Neural progenitor cell (in vitro differentiated cells): ENCODE results near the gene NR4A3. TPM values are rescaled to one million over a fixed set of nuclear protein-coding genes. Genes with fewer than 3 reads are reported as not detected.

Experiments
- DNase-seq: peaks from one replicate; pipeline ENCODE4 v3.0.0-alpha.2; 2016; ENCODE audit warnings: low spot score
- H2AFZ ChIP-seq: fragments of 200-600 bp; sonication (generic); replicated peaks from 2 replicates; pipeline ENCODE4 v1.6.1; 2016; ENCODE audit warnings: antibody characterized with exemption
- H3F3A ChIP-seq: fragments of 200-600 bp; sonication (generic); 2 replicates; pipeline ENCODE4 v1.6.1; 2016; ENCODE audit warnings: antibody characterized with exemption, low read depth
- H3K27ac ChIP-seq: fragments of 200-600 bp; sonication (generic); 2 replicates; pipeline ENCODE4 v1.5.1; 2016; ENCODE audit warnings: mild to moderate bottlenecking
- H3K27me3 ChIP-seq: fragments of 200-600 bp; sonication (generic); 2 replicates; pipeline ENCODE4 v1.6.1; 2016; ENCODE audit warnings: mild to moderate bottlenecking, moderate library complexity
- H3K36me3 ChIP-seq: fragments of 200-600 bp; sonication (generic); 2 replicates; pipeline ENCODE4 v1.5.1; 2016
- H3K4me1 ChIP-seq: fragments of 200-600 bp; sonication (generic); 2 replicates; pipeline ENCODE4 v1.6.1; 2016; ENCODE audit warnings: mixed run types
- H3K4me2 ChIP-seq: fragments of 200-600 bp; sonication (generic); 2 replicates; pipeline ENCODE4 v1.6.1; 2016
- H3K4me3 ChIP-seq: fragments of 200-600 bp; sonication (generic); 2 replicates; pipeline ENCODE4 v1.5.1; 2016
- H3K79me2 ChIP-seq: fragments of 200-600 bp; sonication (generic); 2 replicates; pipeline ENCODE4 v1.6.1; 2016; ENCODE audit warnings: low read depth
- H3K9ac ChIP-seq: fragments of 200-600 bp; sonication (generic); 2 replicates; pipeline ENCODE4 v1.6.1; 2016
- H3K9me3 ChIP-seq: fragments of 200-600 bp; sonication (generic); 2 replicates; pipeline ENCODE4 v1.5.1; 2016; ENCODE audit warnings: low read depth
- H4K20me1 ChIP-seq: fragments of 200-600 bp; sonication (generic); 2 replicates; pipeline ENCODE4 v1.6.1; 2016; ENCODE audit warnings: low read depth
- H3K27ac Mint-ChIP-seq: 3 replicates; pipeline ENCODE4 v1.8.0; 2021; ENCODE audit warnings: mixed read lengths
- H3K27me3 Mint-ChIP-seq: 2 replicates; pipeline ENCODE4 v1.8.0; 2022; ENCODE audit warnings: low read depth, mild to moderate bottlenecking, inconsistent platforms, moderate library complexity, mixed read lengths; ENCODE audit not compliant: insufficient read depth
- H3K36me3 Mint-ChIP-seq: 3 replicates; pipeline ENCODE4 v1.8.0; 2021; ENCODE audit warnings: mixed read lengths
- H3K4me1 Mint-ChIP-seq: 3 replicates; pipeline ENCODE4 v1.8.0; 2021; ENCODE audit warnings: mixed read lengths
- H3K4me3 Mint-ChIP-seq: 3 replicates; pipeline ENCODE4 v1.8.0; 2021; ENCODE audit warnings: mild to moderate bottlenecking, moderate library complexity, mixed read lengths
- H3K9me3 Mint-ChIP-seq: 3 replicates; pipeline ENCODE4 v1.8.0; 2020; ENCODE audit warnings: mixed read lengths
- CTCF ChIP-seq: fragments of 200-600 bp; sonication (generic); IDR thresholded peaks from 2 replicates; pipeline ENCODE4 v1.5.1; 2017; ENCODE audit warnings: antibody characterized with exemption, mild to moderate bottlenecking
- EZH2 ChIP-seq: fragments of 200-600 bp; sonication (generic); IDR thresholded peaks from 2 replicates; pipeline ENCODE4 v1.6.1; 2017; ENCODE audit warnings: antibody characterized with exemption, mild to moderate bottlenecking, moderate library complexity
- EZH2phosphoT487 ChIP-seq: fragments of 200-600 bp; sonication (generic); IDR thresholded peaks from 2 replicates; pipeline ENCODE4 v1.6.1; 2017; ENCODE audit warnings: antibody characterized with exemption
- total RNA-seq: library from RNA; depleted of rRNA; stranded (reverse); fragments of >200 nt; gene quantifications from 2 replicates; pipeline ENCODE4 v1.2.3, GENCODE V29; 2015; ENCODE audit warnings: low replicate concordance

NR4A3 gene
- total RNA-seq, 1 donor from 2014 or later: 0.26 TPM

- H4K20me1 ChIP-seq: no peaks in the 10 kb centered on the region
- Mint-ChIP-seq H3K9me3 (no peaks in the 10 kb centered on the region), H3K27me3 (no peaks in the 10 kb centered on the region), H3K36me3 (no peaks in the 10 kb centered on the region), H3K27ac (no peak overlapping the region), H3K4me3 (no peak overlapping the region), H3K4me1 (no peaks in the 10 kb centered on the region)
- no peak overlapping the region for H3K27ac ChIP-seq
- TF ChIP-seq EZH2: no peak
- no peak for TF ChIP-seq CTCF
- no peak for TF ChIP-seq EZH2phosphoT487
- H3K4me2 ChIP-seq: no peak overlapping the region
- H3K36me3 ChIP-seq: no peaks in the 10 kb centered on the region
- H3K9ac ChIP-seq: no peak overlapping the region
- H3K9me3 ChIP-seq: no peaks in the 10 kb centered on the region
- no peaks in the 10 kb centered on the region for H3K27me3 ChIP-seq
- DNase-seq: no peak
- H3K4me3 ChIP-seq: no peak overlapping the region
- no peaks in the 10 kb centered on the region for H3K79me2 ChIP-seq
- H3K4me1 ChIP-seq: peaks cover 6% of the 10 kb centered on the region
- no peaks in the 10 kb centered on the region for H3F3A ChIP-seq
- no peak overlapping the region for H2AFZ ChIP-seq
These were observed 54.5 kb downstream of the NR4A3 start for GRCh38 chr9:99876190-99876589.

- no peaks in the 10 kb centered on the region for H3K36me3 ChIP-seq
- no peak for DNase-seq
- H3K27me3 ChIP-seq: no peaks in the 10 kb centered on the region
- H2AFZ ChIP-seq: no peak overlapping the region
- no peak overlapping the region for H3K4me2 ChIP-seq
- H3F3A ChIP-seq: no peaks in the 10 kb centered on the region
- TF ChIP-seq EZH2phosphoT487 (no peak), EZH2 (no peak), CTCF (no peak)
- Mint-ChIP-seq H3K9me3 (no peaks in the 10 kb centered on the region), H3K4me3 (no peak overlapping the region), H3K27me3 (no peaks in the 10 kb centered on the region), H3K36me3 (no peaks in the 10 kb centered on the region), H3K4me1 (no peaks in the 10 kb centered on the region), H3K27ac (no peak overlapping the region)
- no peak overlapping the region for H3K4me3 ChIP-seq
- peaks cover 6% of the 10 kb centered on the region for H3K4me1 ChIP-seq
- no peaks in the 10 kb centered on the region for H4K20me1 ChIP-seq
- no peaks in the 10 kb centered on the region for H3K79me2 ChIP-seq
- H3K9ac ChIP-seq: no peak overlapping the region
- no peak overlapping the region for H3K27ac ChIP-seq
- no peaks in the 10 kb centered on the region for H3K9me3 ChIP-seq
These were observed 57.0 kb downstream of the NR4A3 start for GRCh38 chr9:99878651-99879050.

GRCh38 chr9:99881769-99882168 is 60.1 kb downstream of the NR4A3 start:
- Histone ChIP-seq H3F3A (no peaks in the 10 kb centered on the region), H3K9ac (no peak overlapping the region), H3K4me3 (no peak overlapping the region), H3K4me2 (no peak overlapping the region), H3K27me3 (no peaks in the 10 kb centered on the region), H3K4me1 (peaks cover 11% of the 10 kb centered on the region), H3K27ac (no peak overlapping the region), H2AFZ (no peak overlapping the region), H4K20me1 (no peaks in the 10 kb centered on the region), H3K9me3 (no peaks in the 10 kb centered on the region), H3K79me2 (no peaks in the 10 kb centered on the region), H3K36me3 (peaks cover 4% of the 10 kb centered on the region)
- DNase-seq: no peak
- Mint-ChIP-seq H3K4me3 (no peak overlapping the region), H3K4me1 (peaks cover 9% of the 10 kb centered on the region), H3K9me3 (no peaks in the 10 kb centered on the region), H3K27me3 (no peaks in the 10 kb centered on the region), H3K36me3 (no peaks in the 10 kb centered on the region), H3K27ac (no peak overlapping the region)
- TF ChIP-seq EZH2phosphoT487: no peak
- no peak for TF ChIP-seq EZH2
- TF ChIP-seq CTCF: no peak

- Mint-ChIP-seq H3K36me3 (no peaks in the 10 kb centered on the region), H3K27me3 (no peaks in the 10 kb centered on the region), H3K27ac (no peak overlapping the region), H3K4me1 (peaks cover 9% of the 10 kb centered on the region), H3K9me3 (no peaks in the 10 kb centered on the region), H3K4me3 (no peak overlapping the region)
- no peak overlapping the region for H3K9ac ChIP-seq
- H3K27me3 ChIP-seq: no peaks in the 10 kb centered on the region
- H3K36me3 ChIP-seq: peaks cover 5% of the 10 kb centered on the region
- H3K27ac ChIP-seq: no peak overlapping the region
- no peak overlapping the region for H3K4me2 ChIP-seq
- H3K9me3 ChIP-seq: no peaks in the 10 kb centered on the region
- H4K20me1 ChIP-seq: no peaks in the 10 kb centered on the region
- peaks cover 13% of the 10 kb centered on the region for H3K4me1 ChIP-seq
- H2AFZ ChIP-seq: peak overlapping the region; percentile 18
- H3K4me3 ChIP-seq: no peak overlapping the region
- no peak for DNase-seq
- H3F3A ChIP-seq: no peaks in the 10 kb centered on the region
- H3K79me2 ChIP-seq: no peaks in the 10 kb centered on the region
- TF ChIP-seq EZH2: no peak
- no peak for TF ChIP-seq CTCF
- TF ChIP-seq EZH2phosphoT487: no peak
These were observed 64.1 kb downstream of the NR4A3 start for GRCh38 chr9:99885747-99886146.
